Esophagus (tissue), 2 donors: ENCODE results near the gene CYP3A7. TPM values are rescaled to one million over a fixed set of nuclear protein-coding genes. Genes with fewer than 3 reads are reported as not detected.
"Not testable (repeated sequence)": the region's sequence is repeated elsewhere in the genome, so short reads cannot be mapped to it uniquely, and the experiment has no call there.

Experiments
- H3K27ac ChIP-seq, 2 donors: one replicate each; pipeline ENCODE4 v1.5.1; 2013; ENCODE audit warnings: low read depth in 2 of 2, mild to moderate bottlenecking in 2 of 2, inconsistent platforms in 1 of 2, low read length in 1 of 2, moderate library complexity in 1 of 2
- H3K27me3 ChIP-seq, 2 donors: one replicate each; pipeline ENCODE4 v1.6.1; 2013; ENCODE audit warnings: low read length in 2 of 2, control low read depth in 1 of 2, mild to moderate bottlenecking in 1 of 2; ENCODE audit not compliant: insufficient read depth in 2 of 2, control insufficient read depth in 1 of 2
- H3K36me3 ChIP-seq, 2 donors: one replicate each; pipeline ENCODE4 v1.6.1; 2013; ENCODE audit warnings: low read length in 1 of 2; ENCODE audit not compliant: control insufficient read depth in 2 of 2, insufficient read depth in 2 of 2
- H3K4me1 ChIP-seq, 2 donors: one replicate each; pipeline ENCODE4 v1.6.1; 2013; ENCODE audit warnings: low read length in 1 of 2; ENCODE audit not compliant: control insufficient read depth in 2 of 2, insufficient read depth in 2 of 2
- H3K4me3 ChIP-seq, 2 donors: one replicate each; pipeline ENCODE4 v1.5.1; 2013; ENCODE audit warnings: low read length in 2 of 2, mild to moderate bottlenecking in 2 of 2, low read depth in 1 of 2, moderate library complexity in 1 of 2
- H3K9me3 ChIP-seq, 2 donors: one replicate each; pipeline ENCODE4 v1.6.1; 2013; ENCODE audit warnings: mild to moderate bottlenecking in 2 of 2, low read depth in 1 of 2, low read length in 1 of 2, moderate library complexity in 1 of 2; ENCODE audit not compliant: control insufficient read depth in 2 of 2, insufficient read depth in 1 of 2
- WGBS, 2 donors: extraction: QIAGEN DNeasy Blood & Tissue Kit; methylation state at CpG; one replicate each; pipeline ENCODE4 v1.1.7; 2013; 5-methylcytosine and 5-hydroxymethylcytosine counted together
- polyA plus RNA-seq, 2 donors: library from polyadenylated mRNA; stranded (reverse); fragments of 200-250 nt; gene quantifications; one replicate each; pipeline ENCODE4 v1.2.3, GENCODE V29; 2013
- donor health status: healthy with polysubstance abuse.
- donor health status: Bipolar disorder and iron deficiency.

The CYP3A7 gene
- polyA plus RNA-seq, 2 donors: 0.02 TPM; not detected in 1

DNA sequence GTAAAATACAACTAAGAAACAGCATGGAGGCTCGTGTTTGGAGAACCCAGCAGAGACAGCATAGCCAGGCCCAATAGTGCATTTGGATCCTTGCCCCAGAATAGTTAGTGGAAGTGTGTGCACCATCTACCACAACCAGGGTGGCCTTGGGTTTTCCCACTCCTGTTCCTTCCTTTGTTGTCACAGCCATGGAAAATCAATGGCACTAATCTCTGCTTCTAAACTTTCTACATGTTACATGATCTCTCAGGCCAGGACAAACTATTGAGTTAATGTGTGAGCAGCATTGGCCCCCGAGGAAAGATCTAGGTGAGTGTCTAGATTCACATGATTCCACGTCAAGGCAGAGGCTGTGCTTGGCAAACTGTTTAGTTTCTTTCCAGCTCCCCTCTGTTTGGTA is 2.0 kb downstream of the CYP3A7 start:
- H3K4me3 ChIP-seq: no peak overlapping the region
- H3K36me3 ChIP-seq: peaks cover 0 to 2% of the 10 kb centered on the region in 2 donors
- 73 to 93% methylated on average over 3 of the region's 3 CpGs for WGBS, 2 donors
- peaks cover 0 to 3% of the 10 kb centered on the region in 2 donors for H3K4me1 ChIP-seq
- H3K9me3 ChIP-seq: no peaks in the 10 kb centered on the region
- H3K27me3 ChIP-seq: no peaks in the 10 kb centered on the region
- H3K27ac ChIP-seq: no peak overlapping the region

DNA sequence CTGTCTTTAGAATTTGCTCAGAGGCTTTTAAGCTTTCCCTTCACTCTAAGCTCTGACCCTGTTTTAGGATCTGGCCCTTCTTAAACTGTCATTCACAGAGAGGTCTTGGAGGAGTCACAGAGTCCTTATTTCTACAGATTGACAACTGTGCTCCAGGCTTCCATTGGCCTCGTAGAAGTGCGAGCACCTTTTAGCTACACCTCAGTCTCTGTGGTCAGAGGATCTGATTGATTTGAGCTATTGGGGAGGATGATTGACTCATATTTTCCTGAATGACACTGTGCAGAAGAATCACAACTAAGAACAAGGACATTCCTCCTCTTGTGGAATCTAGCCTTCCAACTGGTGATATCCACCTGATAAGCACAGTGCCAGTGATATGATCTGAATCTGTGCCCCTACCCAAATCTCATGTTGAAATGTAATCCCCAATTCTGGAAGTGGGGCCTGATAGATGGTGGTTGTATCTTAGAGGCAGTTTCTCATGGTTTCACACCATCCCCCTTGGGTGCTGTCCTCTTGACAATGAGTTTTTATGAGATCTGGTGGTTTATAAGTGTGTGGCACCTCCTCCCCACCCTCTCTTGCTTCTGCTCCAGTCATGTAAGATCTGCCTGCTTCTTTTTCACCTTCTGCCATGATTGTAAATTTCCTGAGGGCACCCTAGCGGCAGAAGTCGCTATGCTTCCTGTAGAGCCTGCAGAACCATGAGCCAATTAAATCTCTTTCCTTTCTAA is 3.2 kb downstream of the CYP3A7 start:
- H3K27me3 ChIP-seq: no peaks in the 10 kb centered on the region
- H3K4me3 ChIP-seq: no peak overlapping the region
- H3K4me1 ChIP-seq: peaks cover 0 to 3% of the 10 kb centered on the region in 2 donors
- H3K36me3 ChIP-seq: no peaks in the 10 kb centered on the region
- H3K9me3 ChIP-seq: no peaks in the 10 kb centered on the region
- 91 to 93% methylated on average over 4 of the region's 4 CpGs for WGBS, 2 donors
- no peak overlapping the region for H3K27ac ChIP-seq

DNA sequence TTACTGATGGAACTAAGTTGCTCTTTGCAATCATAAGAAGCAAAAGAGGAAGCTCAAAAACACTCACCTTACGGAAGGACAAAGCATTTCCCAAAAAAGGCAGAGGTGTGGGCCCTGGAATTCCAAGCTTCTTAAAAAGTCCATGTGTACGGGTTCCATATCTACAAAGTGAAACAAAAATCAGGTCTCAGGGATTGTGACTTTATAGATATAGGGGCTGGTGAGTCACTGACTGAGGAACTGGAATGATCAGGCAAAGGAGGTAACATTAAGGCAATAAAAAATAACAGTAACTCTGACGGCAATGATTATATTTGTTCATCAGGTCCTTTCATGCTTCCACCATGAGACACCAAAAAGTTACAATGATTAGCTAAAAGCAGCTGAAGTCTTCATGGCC is 4.0 kb downstream of the CYP3A7 start:
- H3K4me1 ChIP-seq: peaks cover 0 to 3% of the 10 kb centered on the region in 2 donors
- 75 to 83% methylated on average over 3 of the region's 3 CpGs for WGBS, 2 donors
- H3K9me3 ChIP-seq: no peaks in the 10 kb centered on the region
- H3K36me3 ChIP-seq: no peaks in the 10 kb centered on the region
- H3K27ac ChIP-seq: no peak overlapping the region
- H3K4me3 ChIP-seq: no peak overlapping the region
- H3K27me3 ChIP-seq: no peaks in the 10 kb centered on the region

DNA sequence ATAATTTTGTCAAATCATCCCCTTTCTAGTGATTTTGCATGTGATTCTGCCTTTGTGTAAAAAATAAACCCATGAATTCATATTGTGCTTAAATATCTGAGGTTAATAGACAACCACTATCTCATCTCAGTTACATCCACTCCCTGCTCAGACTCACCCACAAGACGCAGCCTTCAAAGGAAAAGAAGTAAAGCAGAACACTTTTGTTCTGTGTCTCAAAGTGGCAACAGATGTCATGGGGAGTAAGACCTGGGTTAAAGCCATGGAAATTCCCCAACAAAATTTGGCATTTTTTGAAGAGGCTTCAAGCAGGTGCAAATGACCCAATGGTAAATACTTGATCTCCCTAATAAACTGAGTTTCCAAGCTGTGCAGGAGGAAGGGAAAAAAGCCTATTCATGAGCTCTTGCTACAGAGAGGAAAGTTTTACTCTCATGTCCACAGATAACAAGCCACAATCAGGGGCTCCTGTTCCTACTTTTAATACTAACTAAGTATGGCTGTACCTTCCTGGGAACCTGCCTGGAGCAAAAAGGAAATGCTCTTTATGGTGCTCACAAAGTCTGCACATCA is 4.7 kb downstream of the CYP3A7 start:
- H3K9me3 ChIP-seq: no peaks in the 10 kb centered on the region
- no peak overlapping the region for H3K4me3 ChIP-seq
- peak overlapping the region in 1 of 2 donors; percentile 10 for H3K27ac ChIP-seq
- H3K4me1 ChIP-seq: peaks cover 0 to 3% of the 10 kb centered on the region in 2 donors
- WGBS, 2 donors: 50 to 57% methylated on average over 1 of the region's 1 CpG
- no peaks in the 10 kb centered on the region for H3K27me3 ChIP-seq
- H3K36me3 ChIP-seq: no peaks in the 10 kb centered on the region

DNA sequence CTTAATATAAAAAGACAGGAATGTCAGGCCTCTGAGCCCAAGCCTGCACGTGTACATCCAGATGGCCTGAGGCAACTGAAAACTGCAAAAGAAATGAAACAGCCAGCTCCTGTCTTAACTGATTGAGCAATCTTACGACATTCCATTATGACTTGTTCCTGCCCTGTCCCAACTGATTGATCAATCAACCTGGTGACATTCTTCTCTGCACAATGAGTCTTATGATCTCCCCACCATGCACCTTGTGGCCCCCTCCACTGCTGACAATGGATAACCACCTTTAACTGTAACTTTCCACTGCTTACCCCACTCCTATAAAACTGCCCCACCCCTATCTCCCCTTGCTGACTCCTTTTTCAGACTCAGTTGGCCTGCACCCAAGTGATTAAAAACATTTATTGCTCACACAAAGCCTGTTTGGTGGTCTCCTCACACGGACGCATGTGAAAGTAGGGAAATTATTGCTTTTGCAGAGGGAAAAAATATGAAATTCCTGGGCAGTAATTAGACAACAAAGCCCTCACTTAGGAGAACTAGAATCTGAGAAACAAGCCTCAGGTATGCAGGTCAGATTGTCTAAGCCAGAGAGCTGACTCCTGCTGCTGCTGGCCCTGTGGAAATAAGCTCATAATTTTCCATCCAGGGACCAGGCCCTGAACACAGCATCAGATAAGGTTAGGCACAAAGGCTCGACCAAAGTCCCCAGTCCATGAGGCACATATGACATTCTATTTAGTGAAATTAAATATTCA is 5.3 kb downstream of the CYP3A7 start:
- H3K9me3 ChIP-seq: no peaks in the 10 kb centered on the region
- H3K27me3 ChIP-seq: no peaks in the 10 kb centered on the region
- WGBS, 2 donors: 41 to 45% methylated on average over 5 of the region's 5 CpGs
- peak overlapping the region in 1 of 2 donors; percentile 66 for H3K27ac ChIP-seq
- H3K4me1 ChIP-seq: peaks cover 0 to 3% of the 10 kb centered on the region in 2 donors
- no peaks in the 10 kb centered on the region for H3K36me3 ChIP-seq
- H3K4me3 ChIP-seq: no peak overlapping the region

DNA sequence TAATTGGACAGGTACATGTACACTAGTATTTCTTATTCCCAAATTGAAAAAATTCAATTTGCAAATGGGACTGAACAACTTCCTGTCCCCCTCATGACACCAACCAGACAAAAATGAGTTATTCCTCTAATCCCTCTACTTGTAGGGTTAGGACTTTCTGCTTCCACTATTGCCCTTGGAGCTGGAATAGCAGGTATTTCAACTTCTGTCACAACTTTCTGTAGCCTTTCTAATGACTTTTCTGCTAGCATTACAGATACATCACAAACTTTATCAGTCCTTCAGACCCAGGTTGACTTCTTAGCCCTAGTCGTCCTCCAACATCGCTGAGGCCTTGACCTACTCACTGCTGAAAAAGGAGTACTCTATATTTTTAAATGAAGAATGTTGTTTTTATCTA is 6.4 kb downstream of the CYP3A7 start:
- Histone ChIP-seq H3K4me3 (no peak overlapping the region), H3K27me3 (no peaks in the 10 kb centered on the region), H3K9me3 (no peaks in the 10 kb centered on the region), H3K27ac (peak overlapping the region; percentile 58 to 66), H3K36me3 (no peaks in the 10 kb centered on the region), H3K4me1 (peaks cover 0 to 3% of the 10 kb centered on the region in 2 donors)
- 57 to 72% methylated on average over 2 of the region's 2 CpGs for WGBS, 2 donors

DNA sequence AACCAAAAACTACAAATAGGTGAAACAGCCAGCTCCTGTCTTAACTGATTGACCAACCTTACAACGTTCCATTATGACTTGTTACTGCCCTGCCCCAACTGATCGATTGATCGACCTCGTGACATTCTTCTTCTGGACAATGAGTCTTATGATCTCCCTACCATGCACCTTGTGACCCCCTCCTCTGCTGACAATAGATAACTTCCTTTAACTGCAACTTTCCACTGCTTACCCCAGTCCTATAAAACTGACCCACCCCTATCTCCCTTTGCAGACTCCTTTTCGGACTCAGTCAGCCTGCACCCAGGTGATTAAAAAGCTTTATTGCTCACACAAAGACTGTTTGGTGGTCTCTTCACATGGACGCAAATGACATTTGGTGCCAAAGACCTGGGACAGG is 11.8 kb downstream of the CYP3A7 start:
- H3K9me3 ChIP-seq, H3K4me1 ChIP-seq, H3K27me3 ChIP-seq, H3K4me3 ChIP-seq, H3K36me3 ChIP-seq, H3K27ac ChIP-seq: not testable (repeated sequence)
- 91 to 93% methylated on average over 6 of the region's 6 CpGs for WGBS, 2 donors

DNA sequence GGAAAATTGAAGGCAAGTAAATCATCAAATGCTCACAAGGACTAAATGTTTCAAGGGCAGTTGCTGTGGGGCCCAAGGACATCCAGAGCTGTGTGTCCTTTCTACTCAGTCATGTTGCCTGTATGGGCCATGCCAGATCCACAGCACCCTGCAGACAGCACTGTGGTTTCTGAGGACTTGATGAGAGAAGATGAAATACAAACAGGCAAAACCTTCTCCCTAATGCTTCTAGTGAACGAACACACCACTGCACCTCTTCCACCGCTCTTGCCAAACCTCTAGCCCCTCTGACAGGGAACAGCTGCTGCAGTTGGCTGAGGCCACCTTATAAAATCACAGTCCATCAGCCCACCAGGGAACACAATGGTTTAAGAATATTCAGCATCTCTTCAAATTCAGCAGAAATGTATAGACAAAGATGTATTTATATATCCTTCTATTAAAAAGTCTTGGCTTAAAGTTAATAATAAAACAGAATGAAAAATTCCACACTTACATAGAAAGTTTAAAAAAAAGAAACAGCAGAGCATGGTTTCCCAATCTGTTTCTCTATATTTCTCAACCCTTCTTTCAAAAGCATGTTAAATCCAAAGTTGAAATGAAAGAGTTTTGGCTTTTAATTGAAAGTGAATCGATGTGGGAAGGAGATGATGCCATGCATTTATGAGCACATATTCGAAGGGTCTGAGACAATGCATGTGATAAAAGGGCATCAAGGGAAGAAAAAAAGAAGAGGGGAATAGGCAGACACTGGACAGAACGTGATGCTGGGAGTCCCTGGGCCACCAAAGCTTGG is 14.0 kb downstream of the CYP3A7 start:
- WGBS, 2 donors: 62 to 73% methylated on average over 5 of the region's 5 CpGs
- Histone ChIP-seq H3K4me1 (no peaks in the 10 kb centered on the region), H3K4me3 (no peak overlapping the region), H3K27ac (no peak overlapping the region), H3K36me3 (no peaks in the 10 kb centered on the region), H3K9me3 (no peaks in the 10 kb centered on the region), H3K27me3 (no peaks in the 10 kb centered on the region)

DNA sequence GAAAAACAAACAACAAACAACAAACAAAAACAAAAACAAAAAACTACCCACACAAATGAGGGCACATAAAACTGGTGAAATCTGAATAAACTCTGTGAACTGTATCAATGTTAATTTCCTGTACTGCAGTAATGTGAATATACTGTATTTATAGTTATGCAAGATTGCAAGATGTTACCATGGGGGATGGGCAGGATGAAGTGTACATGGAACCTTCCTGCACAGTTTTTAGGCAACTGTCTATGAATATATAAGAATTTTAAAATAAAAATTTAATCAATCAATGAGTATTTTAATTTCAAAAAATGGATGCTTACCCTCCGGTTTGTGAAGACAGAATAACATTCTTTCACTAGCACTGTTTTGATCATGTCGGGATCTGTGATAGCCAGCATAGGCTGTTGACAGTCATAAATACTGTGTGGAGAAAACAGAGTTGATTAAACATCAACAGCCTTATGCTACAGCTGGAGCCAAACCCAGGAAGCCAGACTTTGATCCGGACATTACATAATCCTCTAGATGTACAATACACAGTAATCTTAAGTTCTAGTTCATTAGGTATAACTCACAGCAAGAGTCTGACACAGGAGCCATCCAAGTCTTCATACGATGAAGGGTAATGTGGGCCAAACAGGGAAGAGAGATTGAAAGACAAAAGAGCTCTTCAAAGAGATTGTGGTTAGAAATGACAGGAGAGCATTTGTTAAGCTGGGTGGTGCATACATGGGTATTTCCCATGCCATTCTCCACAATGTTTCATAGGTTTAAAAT is 14.8 kb downstream of the CYP3A7 start:
- WGBS, 2 donors: 31 to 32% methylated on average over 4 of the region's 4 CpGs
- Histone ChIP-seq H3K4me1 (no peaks in the 10 kb centered on the region), H3K4me3 (no peak overlapping the region), H3K9me3 (no peaks in the 10 kb centered on the region), H3K27ac (no peak overlapping the region), H3K27me3 (no peaks in the 10 kb centered on the region), H3K36me3 (no peaks in the 10 kb centered on the region)
